ENCODE data around the gene SLIT1.

DNA sequence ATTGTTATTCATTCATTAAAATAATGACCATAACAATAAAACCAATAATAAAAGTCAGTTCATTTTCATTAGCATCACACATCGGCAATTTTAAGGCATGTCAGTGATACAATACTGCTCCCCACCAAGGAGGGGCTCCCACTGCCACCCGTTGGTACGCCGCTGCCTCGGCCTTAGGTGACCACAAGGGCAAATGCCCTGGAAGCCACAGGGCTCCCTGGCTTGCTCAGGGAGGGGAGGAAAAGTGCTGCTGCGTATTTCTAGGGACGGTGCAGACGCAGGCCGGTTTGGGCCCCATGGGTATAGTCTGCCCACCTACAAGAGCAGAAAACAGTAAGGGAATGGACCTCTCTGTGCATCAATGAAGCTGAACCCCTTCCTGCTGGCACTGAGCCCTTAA is 85.1 kb downstream of the SLIT1 start:
- TF ChIP-seq, protein P1, sequence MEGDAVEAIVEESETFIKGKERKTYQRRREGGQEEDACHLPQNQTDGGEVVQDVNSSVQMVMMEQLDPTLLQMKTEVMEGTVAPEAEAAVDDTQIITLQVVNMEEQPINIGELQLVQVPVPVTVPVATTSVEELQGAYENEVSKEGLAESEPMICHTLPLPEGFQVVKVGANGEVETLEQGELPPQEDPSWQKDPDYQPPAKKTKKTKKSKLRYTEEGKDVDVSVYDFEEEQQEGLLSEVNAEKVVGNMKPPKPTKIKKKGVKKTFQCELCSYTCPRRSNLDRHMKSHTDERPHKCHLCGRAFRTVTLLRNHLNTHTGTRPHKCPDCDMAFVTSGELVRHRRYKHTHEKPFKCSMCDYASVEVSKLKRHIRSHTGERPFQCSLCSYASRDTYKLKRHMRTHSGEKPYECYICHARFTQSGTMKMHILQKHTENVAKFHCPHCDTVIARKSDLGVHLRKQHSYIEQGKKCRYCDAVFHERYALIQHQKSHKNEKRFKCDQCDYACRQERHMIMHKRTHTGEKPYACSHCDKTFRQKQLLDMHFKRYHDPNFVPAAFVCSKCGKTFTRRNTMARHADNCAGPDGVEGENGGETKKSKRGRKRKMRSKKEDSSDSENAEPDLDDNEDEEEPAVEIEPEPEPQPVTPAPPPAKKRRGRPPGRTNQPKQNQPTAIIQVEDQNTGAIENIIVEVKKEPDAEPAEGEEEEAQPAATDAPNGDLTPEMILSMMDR (IDR thresholded peaks at IDR 0.05; ENCODE audit: insufficient read depth, low read depth, low read length), result no peak
- TF ChIP-seq EZH2 (IDR thresholded peaks at IDR 0.05; ENCODE audit: insufficient read depth, low read length), result no peak
